Ishikawa (cell line): ENCODE results near the gene MBD3L2B.
"Not testable (repeated sequence)": the region's sequence is repeated elsewhere in the genome, so short reads cannot be mapped to it uniquely, and the experiment has no call there.

ENCODE experiments used
- CEBPB ChIP-seq: IDR thresholded peaks from 2 replicates; pipeline ENCODE4 v1.6.1; 2012
- CREB1 ChIP-seq: IDR thresholded peaks from 2 replicates; pipeline ENCODE4 v1.6.1; 2012; ENCODE audit warnings: low read depth
- EGR1 ChIP-seq: IDR thresholded peaks from 2 replicates; pipeline ENCODE4 v1.6.1; 2012
- EP300 ChIP-seq: IDR thresholded peaks from 2 replicates; pipeline ENCODE4 v1.6.1; 2012; ENCODE audit warnings: borderline replicate concordance
- FOXM1 ChIP-seq: IDR thresholded peaks from 2 replicates; pipeline ENCODE4 v1.6.1; 2012; ENCODE audit warnings: low read depth, borderline replicate concordance
- MAX ChIP-seq: IDR thresholded peaks from 2 replicates; pipeline ENCODE4 v1.6.1; 2012
- NFIC ChIP-seq: IDR thresholded peaks from 2 replicates; pipeline ENCODE4 v1.6.1; 2012
- RAD21 ChIP-seq: IDR thresholded peaks from 2 replicates; pipeline ENCODE4 v1.6.1; 2012; ENCODE audit warnings: low read depth
- REST ChIP-seq: IDR thresholded peaks from 2 replicates; pipeline ENCODE4 v1.6.1; 2012; ENCODE audit warnings: low read depth, mild to moderate bottlenecking
- TAF1 ChIP-seq: IDR thresholded peaks from 2 replicates; pipeline ENCODE4 v1.6.1; 2012; ENCODE audit warnings: low read depth, mild to moderate bottlenecking
- TCF12 ChIP-seq: IDR thresholded peaks from 2 replicates; pipeline ENCODE4 v1.6.1; 2012; ENCODE audit warnings: low read depth
- TEAD4 ChIP-seq: IDR thresholded peaks from 2 replicates; pipeline ENCODE4 v1.6.1; 2012
- YY1 ChIP-seq: IDR thresholded peaks from 2 replicates; pipeline ENCODE4 v1.6.1; 2012; ENCODE audit warnings: low read depth
- ZBTB7A ChIP-seq: IDR thresholded peaks from 2 replicates; pipeline ENCODE4 v1.6.1; 2012; ENCODE audit warnings: low read depth
- TF ChIP-seq, protein P1 (sequence below): IDR thresholded peaks from 2 replicates; pipeline ENCODE4 v1.6.1; 2012

MBD3L2B gene

GRCh38 chr19:7063339-7063738 lies 42.1 kb upstream of the MBD3L2B start:
- no peak for TF ChIP-seq MAX
- TF ChIP-seq EP300, result no peak
- no peak for TF ChIP-seq TAF1
- no peak for TF ChIP-seq TEAD4
- no peak for TF ChIP-seq FOXM1
- no peak for TF ChIP-seq TCF12
- TF ChIP-seq, protein P1, sequence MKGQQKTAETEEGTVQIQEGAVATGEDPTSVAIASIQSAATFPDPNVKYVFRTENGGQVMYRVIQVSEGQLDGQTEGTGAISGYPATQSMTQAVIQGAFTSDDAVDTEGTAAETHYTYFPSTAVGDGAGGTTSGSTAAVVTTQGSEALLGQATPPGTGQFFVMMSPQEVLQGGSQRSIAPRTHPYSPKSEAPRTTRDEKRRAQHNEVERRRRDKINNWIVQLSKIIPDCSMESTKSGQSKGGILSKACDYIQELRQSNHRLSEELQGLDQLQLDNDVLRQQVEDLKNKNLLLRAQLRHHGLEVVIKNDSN, result no peak
- TF ChIP-seq ZBTB7A, result no peak
- TF ChIP-seq CEBPB, result no peak
- no peak for TF ChIP-seq NFIC
- no peak for TF ChIP-seq EGR1
- TF ChIP-seq CREB1, result no peak
- TF ChIP-seq YY1, result no peak

DNA sequence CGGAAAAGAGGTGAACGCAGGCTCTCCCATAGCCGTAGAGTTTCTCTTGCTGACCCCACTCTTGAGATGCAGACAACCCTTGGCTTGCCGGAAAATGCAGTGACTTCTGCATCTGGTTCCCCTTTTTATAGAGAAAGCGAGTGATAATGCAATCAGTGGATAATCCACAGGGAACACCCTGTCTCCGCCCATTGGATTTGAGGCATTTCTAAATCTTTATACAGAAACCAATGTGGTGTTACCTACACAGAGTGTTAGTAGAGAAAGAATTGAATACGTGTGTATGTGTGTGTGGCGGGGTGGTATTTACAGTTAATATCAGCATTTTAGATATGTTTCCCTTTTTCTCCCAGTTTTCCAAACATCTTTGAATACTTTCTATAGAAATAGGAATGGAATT lies 37.3 kb upstream of the MBD3L2B start, which contains the start of gene MBD3L3:
MBD3L3 (minus strand) TSS at position 101 of the 400 bp plus-strand sequence; CDS start at position 30, 71 bp downstream.
- not testable (repeated sequence) for TF ChIP-seq TAF1, ZBTB7A, FOXM1

GRCh38 chr19:7049021-7049420 lies 27.8 kb upstream of the MBD3L2B start, which contains the start of gene MBD3L2:
Gene MBD3L2, plus strand, starts transcription at chr19:7049321. Its CDS starts 53 bp downstream, at chr19:7049374.
- not testable (repeated sequence) for TF ChIP-seq YY1, CREB1, TEAD4

- TF ChIP-seq RAD21, NFIC, CREB1: not testable (repeated sequence)
Observed at GRCh38 chr19:7040079-7040478, 18.8 kb upstream of the MBD3L2B start, which contains the start of gene MBD3L4. Gene MBD3L4, minus strand, starts transcription at chr19:7040179. Its CDS starts 35 bp downstream, at chr19:7040144.

DNA sequence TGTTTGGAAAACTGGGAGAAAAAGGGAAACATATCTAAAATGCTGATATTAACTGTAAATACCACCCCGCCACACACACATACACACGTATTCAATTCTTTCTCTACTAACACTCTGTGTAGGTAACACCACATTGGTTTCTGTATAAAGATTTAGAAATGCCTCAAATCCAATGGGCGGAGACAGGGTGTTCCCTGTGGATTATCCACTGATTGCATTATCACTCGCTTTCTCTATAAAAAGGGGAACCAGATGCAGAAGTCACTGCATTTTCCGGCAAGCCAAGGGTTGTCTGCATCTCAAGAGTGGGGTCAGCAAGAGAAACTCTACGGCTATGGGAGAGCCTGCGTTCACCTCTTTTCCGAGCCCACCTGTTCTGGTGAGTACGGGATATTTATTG lies 9.0 kb upstream of the MBD3L2B start, which contains the start of gene MBD3L5:
MBD3L5 (plus strand) TSS at position 301 of the 400 bp plus-strand sequence; CDS start at position 335, 34 bp downstream.
- not testable (repeated sequence) for TF ChIP-seq MAX, FOXM1
- TF ChIP-seq, protein P1, result not testable (repeated sequence)

DNA sequence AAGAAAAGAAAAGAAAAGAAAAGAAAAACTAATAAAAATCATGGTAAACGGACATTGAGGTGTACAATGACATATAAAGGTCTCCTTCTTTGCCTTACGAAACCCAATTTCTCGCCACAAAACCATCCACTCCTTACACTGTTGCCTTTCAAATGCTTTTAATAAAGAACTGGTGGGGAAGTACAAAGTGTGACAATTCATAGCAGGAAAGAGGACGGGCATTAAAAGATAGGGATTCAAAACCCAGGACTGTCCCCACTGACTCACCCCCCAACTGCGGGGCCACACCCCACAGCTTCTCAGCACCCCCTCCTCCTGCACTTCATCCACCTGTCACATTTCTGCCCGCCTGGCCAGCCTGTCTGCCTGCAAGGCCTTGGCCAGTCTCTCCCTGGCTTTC lies 2.4 kb downstream of the MBD3L2B start:
- no peak for TF ChIP-seq FOXM1
- no peak for TF ChIP-seq EP300
- no peak for TF ChIP-seq TAF1

- TF ChIP-seq TEAD4 (no peak), CEBPB (no peak), REST (no peak), TAF1 (no peak), NFIC (no peak), CREB1 (no peak), RAD21 (no peak), TCF12 (no peak), EP300 (no peak), MAX (no peak), EGR1 (no peak), YY1 (no peak)
- TF ChIP-seq, protein P1, result no peak
Observed at GRCh38 chr19:7013678-7014077, 7.6 kb downstream of the MBD3L2B start.

DNA sequence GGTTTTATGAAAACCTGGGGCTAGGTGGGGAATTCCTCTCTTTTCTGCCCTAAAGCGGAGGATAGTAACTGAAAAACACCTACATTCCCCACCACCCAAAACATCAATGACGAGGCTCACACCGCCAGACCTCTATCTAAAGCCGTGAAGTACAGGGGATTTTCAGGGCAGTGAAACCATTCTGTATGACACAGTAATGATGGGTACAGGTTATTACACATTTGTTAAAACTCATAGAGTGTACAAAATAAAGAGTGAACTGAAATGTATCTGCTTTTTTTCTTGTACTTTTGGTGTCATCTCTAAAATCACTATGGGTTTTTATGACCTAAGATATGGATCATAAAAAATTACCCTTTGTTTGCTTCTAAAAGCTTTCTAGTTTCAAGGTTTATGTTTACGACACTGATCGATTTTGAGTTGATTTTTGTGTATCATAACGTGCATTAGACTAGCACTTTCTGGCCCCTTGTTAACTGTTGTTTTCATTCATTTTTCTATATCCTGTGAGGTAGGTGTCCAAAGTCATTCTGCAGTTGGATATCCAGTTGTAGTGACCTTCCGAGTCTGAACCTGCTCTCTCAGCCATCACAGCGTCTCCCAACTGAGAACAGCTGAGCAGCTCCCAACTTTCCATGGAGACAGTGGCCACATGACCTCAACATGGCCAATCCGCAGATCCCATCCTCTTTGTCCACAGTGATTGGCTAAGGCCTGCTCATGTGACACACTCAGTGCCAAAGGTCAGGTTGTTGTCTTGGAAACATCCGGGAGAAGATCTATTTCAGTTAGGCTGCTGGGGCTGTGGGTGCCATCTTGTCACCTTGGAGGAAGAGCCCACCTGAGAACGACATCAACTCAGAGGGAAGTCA lies 10.3 kb downstream of the MBD3L2B start:
- no peak for TF ChIP-seq EGR1
- no peak for TF ChIP-seq MAX
- TF ChIP-seq, protein P1, result peak; percentile 71
- TF ChIP-seq EP300, result no peak
- TF ChIP-seq CREB1, result no peak
- no peak for TF ChIP-seq REST
- TF ChIP-seq ZBTB7A, result no peak
- no peak for TF ChIP-seq RAD21
